GM12878 (cell line): Measurements from ENCODE around the gene ZNF106. TPM values are rescaled to one million over a fixed set of nuclear protein-coding genes. Genes with fewer than 3 reads are reported as not detected.

ENCODE experiments used
- ATAC-seq: fragments of 200-7000 bp; cut with Tn5 transposase; 3 replicates; pipeline ENCODE4 v1.9.1; 2020; ENCODE audit warnings: mild to moderate bottlenecking, moderate library complexity
- BruUV-seq: library from RNA; stranded (reverse); fragments of 400-500 nt; replicated peaks from 2 replicates; lab custom pipeline; 2021; lab: Mats Ljungman, UMichigan
- CTCF ChIA-PET: fragments of 300-600 bp; sonication (Branson Sonifier 250); formaldehyde crosslinking; extraction: SDS; loops from one replicate; lab custom pipeline; 2021; ENCODE audit warnings: inconsistent platforms; lab: Yijun Ruan, JAX
- POLR2A ChIA-PET: fragments of 350-600 bp; formaldehyde crosslinking; extraction: SDS; loops from one replicate; lab custom pipeline; 2021; ENCODE audit warnings: inconsistent platforms; lab: Charles Lee
- RAD21 ChIA-PET: fragments of 300-600 bp; sonication (Branson Sonifier 250); formaldehyde crosslinking; loops from one replicate; lab custom pipeline; 2023; ENCODE audit warnings: antibody characterized with exemption; ENCODE audit not compliant: unreplicated experiment; lab: Charles Lee
- SMC1A ChIA-PET: fragments of 300-600 bp; sonication (Branson Sonifier 250); formaldehyde crosslinking; loops from one replicate; lab custom pipeline; 2023; ENCODE audit not compliant: unreplicated experiment, uncharacterized antibody; lab: Charles Lee
- DNase-seq: peaks from one replicate; pipeline ENCODE4 v3.0.0-alpha.2; 2011; ENCODE audit warnings: low read depth, low spot score
- FAIRE-seq: peaks from 3 replicates; lab custom pipeline; 2011; peaks lifted over from hg19 to GRCh38; lab: Jason Lieb, UNC
- H2AFZ ChIP-seq: 2 replicates; pipeline ENCODE4 v1.6.0; 2011; ENCODE audit warnings: low read depth, low read length, control low read depth; ENCODE audit not compliant: control insufficient read depth
- H3K27ac ChIP-seq: 2 replicates; pipeline ENCODE4 v1.5.1; 2011; ENCODE audit warnings: control low read depth; ENCODE audit not compliant: control insufficient read depth, insufficient read depth
- H3K27me3 ChIP-seq, 2 experiments: replicated peaks in 1 of 2; 2 replicates each; pipeline versions ENCODE4 v1.6.0 to v1.6.1; 2011; ENCODE audit warnings: low read length in 1 of 2; ENCODE audit not compliant: control insufficient read depth in 2 of 2, insufficient read depth in 2 of 2
- H3K36me3 ChIP-seq, 2 experiments: 2 replicates each; pipeline ENCODE4 v1.5.1; 2011; ENCODE audit warnings: low read length in 1 of 2; ENCODE audit not compliant: control insufficient read depth in 2 of 2, insufficient read depth in 2 of 2
- H3K4me1 ChIP-seq: 2 replicates; pipeline ENCODE4 v1.6.1; 2011; ENCODE audit warnings: mild to moderate bottlenecking, low read length, moderate library complexity, mixed read lengths; ENCODE audit not compliant: control insufficient read depth, insufficient read depth
- H3K4me2 ChIP-seq: 2 replicates; pipeline ENCODE4 v1.6.0; 2011; ENCODE audit warnings: control low read depth; ENCODE audit not compliant: control insufficient read depth, insufficient read depth
- H3K4me3 ChIP-seq: fragments of 200-600 bp; sonication (generic); 2 replicates; pipeline ENCODE4 v1.5.1; 2016
- H3K79me2 ChIP-seq: 2 replicates; pipeline ENCODE4 v1.6.0; 2011; ENCODE audit warnings: low read length; ENCODE audit not compliant: control insufficient read depth, insufficient read depth
- H3K9ac ChIP-seq: 2 replicates; pipeline ENCODE4 v1.8.0; 2011; ENCODE audit warnings: low read length, control low read depth, mixed read lengths; ENCODE audit not compliant: control insufficient read depth, insufficient read depth
- H3K9me3 ChIP-seq: replicated peaks from 3 replicates; pipeline ENCODE4 v1.5.1; 2011; ENCODE audit warnings: mild to moderate bottlenecking, low read length; ENCODE audit not compliant: control insufficient read depth, insufficient read depth
- H4K20me1 ChIP-seq: 2 replicates; pipeline ENCODE4 v1.6.0; 2011; ENCODE audit not compliant: control insufficient read depth, insufficient read depth
- GABPA ChIP-seq: IDR thresholded peaks from 2 replicates; pipeline ENCODE4 v1.6.1; 2014; ENCODE audit warnings: antibody characterized with exemption, low read depth, mild to moderate bottlenecking, inconsistent platforms
- MXI1 ChIP-seq: fragments of 150-350 bp; IDR thresholded peaks from 2 replicates; pipeline ENCODE4 v1.6.1; 2011; ENCODE audit warnings: low read depth, mild to moderate bottlenecking, inconsistent platforms, low read length, improper control_type of control experiment
- RAD51 ChIP-seq: fragments of 450-650 bp; IDR thresholded peaks from 2 replicates; pipeline ENCODE4 v1.6.1; 2016; ENCODE audit warnings: moderate library complexity, mild to moderate bottlenecking, inconsistent platforms
- STAT3 ChIP-seq: IDR thresholded peaks from 2 replicates; pipeline ENCODE4 v1.6.1; 2011; ENCODE audit warnings: low read depth, low read length, improper control_type of control experiment
- TARDBP ChIP-seq: IDR thresholded peaks from 2 replicates; pipeline ENCODE4 v1.6.1; 2016; ENCODE audit warnings: borderline replicate concordance
- USF1 ChIP-seq: IDR thresholded peaks from 2 replicates; pipeline ENCODE4 v1.6.1; 2011; ENCODE audit warnings: borderline replicate concordance, low read depth, mild to moderate bottlenecking, moderate library complexity, mixed read lengths, low read length; ENCODE audit not compliant: insufficient read depth; ENCODE audit errors: extremely low read length
- WGBS: methylation state at CpG from one replicate; pipeline ENCODE4 v1.1.6; 2016; ENCODE audit warnings: low lambda C conversion rate; ENCODE audit not compliant: insufficient replicate concordance, insufficient coverage; ENCODE audit errors: missing lambda C conversion rate; 5-methylcytosine and 5-hydroxymethylcytosine counted together
- in situ Hi-C: fragments of 300-500 bp; cut with MboI; formaldehyde crosslinking; loops from 9 replicates; pipeline ENCODE4 v1.14.3; 2018; ENCODE audit warnings: mixed read lengths
- intact Hi-C: fragments of 100-400 bp; cut with micrococcal nuclease; formaldehyde crosslinking; loops from one replicate; pipeline ENCODE4 v1.14.2; 2022; ENCODE audit not compliant: unreplicated experiment
- polyA plus RNA-seq, 11 experiments: library from polyadenylated mRNA; depleted of rRNA in 4 of 11; unstranded in 6 of 11; stranded (reverse) in 5 of 11; fragments of >200 nt; fragmentation: Nextera tagmentation in 4 of 11; fragmentation: Illumina TruSeq in 1 of 11; extraction: Ambion mirVana in 4 of 11; extraction: Trizol in 1 of 11; gene quantifications; 1 replicate in 1 of 11; 2 replicates in 10 of 11; pipeline versions ENCODE4 v1.2.1 to v1.2.3, GENCODE V29; 2011 to 2016; ENCODE audit warnings: inconsistent platforms in 2 of 11, missing spikeins in 2 of 11, low read depth in 1 of 11
- total RNA-seq, 4 experiments: library from RNA; depleted of rRNA in 3 of 4; stranded (reverse); fragments of >200 nt in 3 of 4; fragmentation: Illumina TruSeq in 1 of 4; extraction: Trizol in 1 of 4; gene quantifications; 2 replicates each; pipeline versions ENCODE4 v1.2.1 to v1.2.3, GENCODE V29; 2013 to 2021

ZNF106 gene
- total and polyA plus RNA-seq, 10 of the 15 experiments (the other 5 are each of a cell fraction or from before 2014, with no cell fraction given), result 10.7 to 45.3 (median 32.5) TPM

DNA sequence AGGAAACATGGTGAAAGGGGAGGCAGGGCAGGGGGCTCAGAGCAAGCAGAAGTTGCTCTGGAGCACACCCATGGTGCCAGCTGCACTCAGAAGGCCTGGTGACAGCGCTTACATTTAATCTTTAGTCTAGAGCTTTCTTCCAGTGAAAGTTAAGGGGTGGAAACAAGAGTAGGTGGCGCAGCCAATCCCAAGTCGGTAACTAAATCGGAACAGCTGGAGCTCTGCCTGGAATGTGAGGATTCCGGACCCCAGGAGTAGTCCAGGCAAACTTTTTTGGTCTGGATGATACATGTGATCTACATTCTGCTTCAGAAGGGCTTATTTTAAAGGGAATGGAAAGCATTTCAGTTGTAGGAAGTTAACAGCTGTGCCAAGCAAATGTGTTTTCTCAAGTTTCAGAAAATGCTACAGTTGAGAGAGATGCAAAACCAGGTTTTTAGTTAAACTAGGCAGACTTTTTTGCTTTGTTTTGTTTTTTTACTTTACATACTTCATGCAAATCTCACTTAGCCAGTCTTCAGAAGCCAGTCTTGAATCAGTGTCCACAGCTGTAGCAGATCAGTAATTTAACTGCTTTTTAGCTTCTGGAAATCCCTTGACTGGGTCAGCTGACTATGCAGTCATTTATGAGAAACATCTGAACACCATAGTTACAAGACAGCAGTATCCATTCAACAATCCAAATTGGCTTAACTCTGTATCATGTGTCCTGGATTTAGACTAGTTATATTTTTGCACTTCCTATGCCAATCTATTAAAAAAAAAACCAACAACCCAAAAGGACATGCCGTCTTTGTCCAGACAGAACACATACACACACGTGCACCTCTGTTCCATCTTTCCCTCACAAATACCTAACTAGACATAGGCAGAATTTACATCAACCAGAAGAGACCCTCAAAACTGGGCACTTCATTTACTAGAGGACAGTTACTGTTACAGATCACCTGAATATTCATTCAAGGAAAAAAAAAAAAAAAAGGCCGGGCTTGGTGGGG is 33.2 kb downstream of the ZNF106 start:
- H3K9ac ChIP-seq, result no peak overlapping the region
- ChIA-PET SMC1A (interaction anchor here (0.7 to 0.8 kb wide), 3 partner anchors 12 to 192 kb away, joined by 3 to 4 read pairs (median 4); no protein-coding TSS in a partner anchor), RAD21 (no interaction called here), CTCF (interaction anchor here (1.1 to 1.5 kb wide), 2 partner anchors 14 to 200 kb away, joined by 4 to 5 read pairs; no protein-coding TSS in a partner anchor), POLR2A (no interaction called here)
- H3K4me3 ChIP-seq, result no peak overlapping the region
- peak overlapping the region; percentile 29; the same call in 1 of the 2 replicates for H2AFZ ChIP-seq
- H4K20me1 ChIP-seq, result no peaks in the 10 kb centered on the region
- peak; percentile 45 for DNase-seq
- no peaks in the 10 kb centered on the region for H3K36me3 ChIP-seq
- no peaks in the 10 kb centered on the region for H3K9me3 ChIP-seq
- in situ Hi-C loops, result no loop called here
- WGBS, result 38% methylated on average over 8 of the region's 8 CpGs
- peak; percentile 78 for FAIRE-seq
- peak overlapping the region; percentile 30 for H3K27ac ChIP-seq
- no peaks in the 10 kb centered on the region for H3K27me3 ChIP-seq
- BruUV-seq, result no TSS peak
- H3K4me1 ChIP-seq, result peaks cover 8% of the 10 kb centered on the region
- peak; percentile 96 for ATAC-seq
- peak; percentile 48 for TF ChIP-seq USF1
- no peak for TF ChIP-seq TARDBP
- TF ChIP-seq RAD51, result peak; percentile 77
- no peak for TF ChIP-seq GABPA
- TF ChIP-seq STAT3, result peak; percentile 35; the same call in 1 of the 2 replicates
- 0 out of 2 replicates have a peak, but pooled peaks have one; percentile 18 for TF ChIP-seq MXI1
- H3K4me2 ChIP-seq, result peak overlapping the region; percentile 21; the same call in 1 of the 2 replicates
- H3K79me2 ChIP-seq, result no peaks in the 10 kb centered on the region; the same call in 1 of the 2 replicates
- intact Hi-C loops, result no loop called here
